H9 (cell line): ENCODE results near the gene BOD1L1. TPM values are rescaled to one million over a fixed set of nuclear protein-coding genes. Genes with fewer than 3 reads are reported as not detected.

Experiments
- DNase-seq: peaks from one replicate; pipeline ENCODE4 v3.0.0-alpha.2; 2017
- H2AFZ ChIP-seq: one replicate; pipeline ENCODE4 v1.6.1; 2013; ENCODE audit warnings: mild to moderate bottlenecking, low read length, control low read depth, moderate library complexity
- H2AK5ac ChIP-seq: 2 replicates; pipeline ENCODE4 v1.6.1; 2013; ENCODE audit warnings: low read length, control low read depth, mixed read lengths; ENCODE audit not compliant: insufficient read length
- H2BK120ac ChIP-seq: one replicate; pipeline ENCODE4 v1.6.1; 2013; ENCODE audit warnings: low read depth, mild to moderate bottlenecking, low read length, control low read depth, inconsistent platforms; ENCODE audit not compliant: poor library complexity, severe bottlenecking
- H2BK12ac ChIP-seq: 2 replicates; pipeline ENCODE4 v1.6.1; 2013; ENCODE audit warnings: low read length, control low read depth, mixed read lengths, low read depth; ENCODE audit not compliant: insufficient read length
- H2BK15ac ChIP-seq: 2 replicates; pipeline ENCODE4 v1.6.1; 2013; ENCODE audit warnings: low read depth, low read length, control low read depth
- H2BK20ac ChIP-seq: one replicate; pipeline ENCODE4 v1.6.1; 2013; ENCODE audit warnings: low read depth, mild to moderate bottlenecking, low read length, control low read depth, inconsistent platforms; ENCODE audit not compliant: poor library complexity, severe bottlenecking
- H2BK5ac ChIP-seq: 2 replicates; pipeline ENCODE4 v1.6.1; 2013; ENCODE audit warnings: low read length, control low read depth, mixed read lengths; ENCODE audit not compliant: insufficient read length
- H3K14ac ChIP-seq: 2 replicates; pipeline ENCODE4 v1.6.1; 2013; ENCODE audit warnings: low read length, control low read depth; ENCODE audit not compliant: insufficient read depth
- H3K18ac ChIP-seq: 2 replicates; pipeline ENCODE4 v1.6.1; 2013; ENCODE audit warnings: low read depth, mild to moderate bottlenecking, mixed read lengths, low read length, control low read depth; ENCODE audit not compliant: insufficient read length
- H3K23ac ChIP-seq: 2 replicates; pipeline ENCODE4 v1.6.1; 2013; ENCODE audit warnings: low read length, control low read depth, mixed read lengths, low read depth; ENCODE audit not compliant: insufficient read length
- H3K23me2 ChIP-seq: 2 replicates; pipeline ENCODE4 v1.6.1; 2013; ENCODE audit warnings: low read depth, mild to moderate bottlenecking, mixed read lengths, low read length, control low read depth; ENCODE audit not compliant: insufficient read length, poor library complexity, severe bottlenecking
- H3K27ac ChIP-seq: 2 replicates; pipeline ENCODE4 v1.5.1; 2013; ENCODE audit warnings: low read length, control low read depth, mixed read lengths, low read depth; ENCODE audit not compliant: insufficient read length
- H3K27me3 ChIP-seq: 2 replicates; pipeline ENCODE4 v1.6.1; 2013; ENCODE audit warnings: low read length, control low read depth, inconsistent platforms; ENCODE audit not compliant: insufficient read depth
- H3K4ac ChIP-seq: 2 replicates; pipeline ENCODE4 v1.6.1; 2013; ENCODE audit warnings: low read depth, mild to moderate bottlenecking, control low read depth, inconsistent platforms, low read length, moderate library complexity
- H3K4me1 ChIP-seq: 2 replicates; pipeline ENCODE4 v1.6.1; 2013; ENCODE audit warnings: low read length, control low read depth, inconsistent platforms; ENCODE audit not compliant: insufficient read depth
- H3K4me2 ChIP-seq: 2 replicates; pipeline ENCODE4 v1.6.1; 2013; ENCODE audit warnings: low read length, control low read depth, mixed read lengths; ENCODE audit not compliant: insufficient read length, insufficient read depth
- H3K56ac ChIP-seq: 2 replicates; pipeline ENCODE4 v1.6.1; 2013; ENCODE audit warnings: low read depth, mild to moderate bottlenecking, mixed read lengths, low read length, control low read depth; ENCODE audit not compliant: insufficient read length
- H3K79me1 ChIP-seq: 2 replicates; pipeline ENCODE4 v1.6.1; 2013; ENCODE audit warnings: low read depth, mild to moderate bottlenecking, moderate library complexity, low read length, control low read depth, inconsistent platforms; ENCODE audit not compliant: insufficient read depth, poor library complexity, severe bottlenecking
- H3K79me2 ChIP-seq: 2 replicates; pipeline ENCODE4 v1.6.1; 2013; ENCODE audit warnings: low read length, control low read depth, inconsistent platforms; ENCODE audit not compliant: insufficient read depth
- H3K9ac ChIP-seq: 2 replicates; pipeline ENCODE4 v1.6.1; 2013; ENCODE audit warnings: low read length, control low read depth, mixed read lengths; ENCODE audit not compliant: insufficient read length; ENCODE audit errors: extremely low read depth
- H3K9me3 ChIP-seq: one replicate; pipeline ENCODE4 v1.6.1; 2013; ENCODE audit warnings: low read depth, low read length, inconsistent platforms; ENCODE audit not compliant: control insufficient read depth
- H3T11ph ChIP-seq: one replicate; pipeline ENCODE4 v1.6.1; 2013; ENCODE audit warnings: mild to moderate bottlenecking, low read length, control low read depth, inconsistent platforms
- H4K20me1 ChIP-seq: one replicate; pipeline ENCODE4 v1.6.1; 2013; ENCODE audit not compliant: control insufficient read depth, insufficient read length, insufficient read depth
- H4K5ac ChIP-seq: 2 replicates; pipeline ENCODE4 v1.6.1; 2013; ENCODE audit warnings: low read depth, mild to moderate bottlenecking, mixed read lengths, low read length, control low read depth; ENCODE audit not compliant: insufficient read length
- H4K8ac ChIP-seq: replicated peaks from 2 replicates; pipeline ENCODE4 v1.6.1; 2013; ENCODE audit warnings: low read length, control low read depth, mixed read lengths, low read depth; ENCODE audit not compliant: insufficient read length
- H4K91ac ChIP-seq: 2 replicates; pipeline ENCODE4 v1.6.1; 2013; ENCODE audit warnings: low read depth, mild to moderate bottlenecking, moderate library complexity, mixed read lengths, low read length, control low read depth; ENCODE audit not compliant: insufficient read length
- H3K27ac Mint-ChIP-seq, 3 experiments: 2 replicates in 2 of 3; 3 replicates in 1 of 3; pipeline ENCODE4 v1.8.0; 2020 to 2021; ENCODE audit warnings: mixed read lengths in 3 of 3, mild to moderate bottlenecking in 1 of 3, moderate library complexity in 1 of 3
- H3K27me3 Mint-ChIP-seq: 2 replicates; pipeline ENCODE4 v1.8.0; 2021; ENCODE audit warnings: low read depth, mild to moderate bottlenecking, moderate library complexity, mixed read lengths
- H3K36me3 Mint-ChIP-seq, 3 experiments: 2 replicates in 2 of 3; 3 replicates in 1 of 3; pipeline ENCODE4 v1.8.0; 2020 to 2021; ENCODE audit warnings: low read depth in 3 of 3, mixed read lengths in 3 of 3; ENCODE audit not compliant: insufficient read depth in 1 of 3
- H3K4me1 Mint-ChIP-seq, 2 experiments: 2 replicates each; pipeline ENCODE4 v1.8.0; 2020; ENCODE audit warnings: mixed read lengths in 2 of 2
- H3K4me3 Mint-ChIP-seq, 2 experiments: 2 replicates in 1 of 2; 3 replicates in 1 of 2; pipeline ENCODE4 v1.8.0; 2020 to 2021; ENCODE audit warnings: mild to moderate bottlenecking in 2 of 2, mixed read lengths in 2 of 2, moderate library complexity in 1 of 2
- H3K9me3 Mint-ChIP-seq, 2 experiments: 2 replicates in 1 of 2; 3 replicates in 1 of 2; pipeline ENCODE4 v1.8.0; 2020; ENCODE audit warnings: mild to moderate bottlenecking in 2 of 2, mixed read lengths in 2 of 2, moderate library complexity in 1 of 2
- WGBS: extraction: QIAGEN DNeasy Blood & Tissue Kit; methylation state at CpG from one replicate; pipeline ENCODE4 v1.1.7; 2013; ENCODE audit warnings: missing lambda C conversion rate, low lambda C conversion rate, mixed read lengths; ENCODE audit not compliant: insufficient read length; ENCODE audit errors: extremely low coverage; 5-methylcytosine and 5-hydroxymethylcytosine counted together
- total RNA-seq: library from RNA; stranded (reverse); gene quantifications from 2 replicates; pipeline ENCODE4 v1.2.1, GENCODE V29; 2021
- TF ChIP-seq, protein P1 (sequence below): fragments of 200-600 bp; sonication (generic); conservative IDR thresholded peaks from 3 replicates; pipeline ENCODE4 v1.8.0; 2021; ENCODE audit warnings: antibody characterized with exemption, mild to moderate bottlenecking

Gene BOD1L1
- total RNA-seq, 1 experiment from 2014 or later = 37.8 TPM

DNA sequence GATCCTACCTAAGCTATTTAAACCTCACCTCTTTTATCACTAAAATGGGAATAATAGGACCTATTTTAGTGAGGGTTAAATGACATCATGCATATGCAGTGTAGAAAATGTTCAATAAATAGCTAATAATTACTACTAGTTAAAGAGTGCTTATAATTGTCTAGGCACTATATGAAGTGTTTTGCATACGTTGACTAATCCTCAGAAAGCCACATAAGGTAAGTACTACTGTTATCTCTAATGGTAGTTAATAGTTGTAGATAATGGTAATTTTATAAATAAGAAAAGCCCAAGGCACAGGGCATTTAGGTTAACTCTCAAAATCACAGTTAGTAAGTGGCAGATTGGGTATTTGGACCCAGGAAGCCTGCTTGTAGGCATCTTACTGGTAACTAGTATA lies 47.4 kb upstream of the BOD1L1 start:
- no peaks in the 10 kb centered on the region for H3K79me2 ChIP-seq
- H3K27ac ChIP-seq = no peak overlapping the region
- no peak overlapping the region for H4K5ac ChIP-seq
- no peak overlapping the region for H3K23ac ChIP-seq
- no peak overlapping the region for H2BK5ac ChIP-seq
- Mint-ChIP-seq H3K27me3 (no peaks in the 10 kb centered on the region), H3K36me3 (no peaks in the 10 kb centered on the region), H3K4me3 (no peak overlapping the region), H3K4me1 (no peaks in the 10 kb centered on the region; a peak in 1 of 4 replicates), H3K9me3 (no peaks in the 10 kb centered on the region; a peak in 1 of 5 replicates), H3K27ac (no peak overlapping the region)
- H2AFZ ChIP-seq = no peak overlapping the region
- no peak overlapping the region for H3K4ac ChIP-seq
- H3K56ac ChIP-seq = no peak overlapping the region
- no peak overlapping the region for H3K9ac ChIP-seq
- whole genome bisulfite sequencing = no CpG with 5 or more reads among the region's 1 CpG
- H2BK12ac ChIP-seq = no peak overlapping the region
- no peak overlapping the region for H3K4me2 ChIP-seq
- H3K14ac ChIP-seq = no peak overlapping the region
- H2BK120ac ChIP-seq = no peak overlapping the region
- H4K91ac ChIP-seq = no peak overlapping the region
- H3K18ac ChIP-seq = no peak overlapping the region
- no peaks in the 10 kb centered on the region for H3K27me3 ChIP-seq
- DNase-seq = no peak
- TF ChIP-seq, protein P1, sequence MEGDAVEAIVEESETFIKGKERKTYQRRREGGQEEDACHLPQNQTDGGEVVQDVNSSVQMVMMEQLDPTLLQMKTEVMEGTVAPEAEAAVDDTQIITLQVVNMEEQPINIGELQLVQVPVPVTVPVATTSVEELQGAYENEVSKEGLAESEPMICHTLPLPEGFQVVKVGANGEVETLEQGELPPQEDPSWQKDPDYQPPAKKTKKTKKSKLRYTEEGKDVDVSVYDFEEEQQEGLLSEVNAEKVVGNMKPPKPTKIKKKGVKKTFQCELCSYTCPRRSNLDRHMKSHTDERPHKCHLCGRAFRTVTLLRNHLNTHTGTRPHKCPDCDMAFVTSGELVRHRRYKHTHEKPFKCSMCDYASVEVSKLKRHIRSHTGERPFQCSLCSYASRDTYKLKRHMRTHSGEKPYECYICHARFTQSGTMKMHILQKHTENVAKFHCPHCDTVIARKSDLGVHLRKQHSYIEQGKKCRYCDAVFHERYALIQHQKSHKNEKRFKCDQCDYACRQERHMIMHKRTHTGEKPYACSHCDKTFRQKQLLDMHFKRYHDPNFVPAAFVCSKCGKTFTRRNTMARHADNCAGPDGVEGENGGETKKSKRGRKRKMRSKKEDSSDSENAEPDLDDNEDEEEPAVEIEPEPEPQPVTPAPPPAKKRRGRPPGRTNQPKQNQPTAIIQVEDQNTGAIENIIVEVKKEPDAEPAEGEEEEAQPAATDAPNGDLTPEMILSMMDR = no peak
- no peak overlapping the region for H2BK15ac ChIP-seq
- H3K23me2 ChIP-seq = no peaks in the 10 kb centered on the region
- no peak overlapping the region for H3T11ph ChIP-seq
- H3K79me1 ChIP-seq = no peaks in the 10 kb centered on the region
- H4K20me1 ChIP-seq = no peaks in the 10 kb centered on the region
- no peak overlapping the region for H4K8ac ChIP-seq
- H3K4me1 ChIP-seq = no peaks in the 10 kb centered on the region
- H2BK20ac ChIP-seq = no peak overlapping the region
- no peak overlapping the region for H2AK5ac ChIP-seq
- no peaks in the 10 kb centered on the region for H3K9me3 ChIP-seq
